GM18520 (cell line): ENCODE data around the gene LGR5.
A peak's percentile ranks its signal among the peaks of the same experiment; 100 is the strongest.
"Not testable (repeated sequence)": the region's sequence is repeated elsewhere in the genome, so short reads cannot be mapped to it uniquely, and the experiment has no call there.

ENCODE experiments used
- ATAC-seq: cut with Tn5 transposase; IDR thresholded peaks from one replicate; pipeline ENCODE4 v1.9.1; 2021; ENCODE audit not compliant: unreplicated experiment

LGR5 gene

GRCh38 chr12:71469258-71469750 lies 29.7 kb downstream of the LGR5 start:
- no peak for ATAC-seq

- ATAC-seq = no peak
Measured at GRCh38 chr12:71472441-71472911, 32.9 kb downstream of the LGR5 start.

- no peak for ATAC-seq
Measured at GRCh38 chr12:71474791-71475190, 35.2 kb downstream of the LGR5 start.

- ATAC-seq = no peak
Measured at GRCh38 chr12:71475280-71475679, 35.7 kb downstream of the LGR5 start.

GRCh38 chr12:71476513-71476912 lies 36.9 kb downstream of the LGR5 start:
- no peak for ATAC-seq

GRCh38 chr12:71477609-71478008 lies 38.0 kb downstream of the LGR5 start:
- ATAC-seq = no peak

GRCh38 chr12:71478270-71478669 lies 38.7 kb downstream of the LGR5 start:
- ATAC-seq = no peak

- no peak for ATAC-seq
Measured at GRCh38 chr12:71484272-71484905, 44.8 kb downstream of the LGR5 start.

GRCh38 chr12:71490844-71491243 lies 51.2 kb downstream of the LGR5 start:
- ATAC-seq = not testable (repeated sequence)

GRCh38 chr12:71492604-71493003 lies 53.0 kb downstream of the LGR5 start:
- ATAC-seq = no peak

- no peak for ATAC-seq
Measured at GRCh38 chr12:71499834-71500233, 60.2 kb downstream of the LGR5 start.

GRCh38 chr12:71503579-71504391 lies 64.2 kb downstream of the LGR5 start:
- ATAC-seq = no peak

GRCh38 chr12:71504476-71504875 lies 64.9 kb downstream of the LGR5 start:
- ATAC-seq = no peak

GRCh38 chr12:71509705-71510104 lies 70.1 kb downstream of the LGR5 start:
- no peak for ATAC-seq

- peak; percentile 58 for ATAC-seq
Measured at GRCh38 chr12:71517145-71517846, 77.7 kb downstream of the LGR5 start.

- no peak for ATAC-seq
Measured at GRCh38 chr12:71521125-71521524, 81.5 kb downstream of the LGR5 start.

- no peak for ATAC-seq
Measured at GRCh38 chr12:71524626-71525025, 85.0 kb downstream of the LGR5 start.

GRCh38 chr12:71533703-71534102 lies 94.1 kb downstream of the LGR5 start:
- ATAC-seq = no peak

- ATAC-seq = no peak
Measured at GRCh38 chr12:71536279-71536938, 96.8 kb downstream of the LGR5 start.

GRCh38 chr12:71536939-71537622 lies 97.5 kb downstream of the LGR5 start:
- no peak for ATAC-seq
